WTC11 (cell line): Measurements from ENCODE around the gene DNAJC12.

ENCODE experiments used
- AR ChIP-seq: fragments of 250-450 bp; sonication (Bioruptor Pico); IDR thresholded peaks from 2 replicates; pipeline ENCODE4 v1.9.0; 2021; ENCODE audit warnings: mild to moderate bottlenecking
- CTCF ChIP-seq: fragments of 200-600 bp; IDR thresholded peaks from 2 replicates; pipeline ENCODE4 v1.8.0; 2022; ENCODE audit warnings: antibody characterized with exemption
- E2F4 ChIP-seq: sonication (generic); formaldehyde crosslinking; IDR thresholded peaks from 2 replicates; pipeline ENCODE4 v1.8.1; 2022; ENCODE audit warnings: low read depth, mild to moderate bottlenecking, moderate library complexity, missing genetic modification reagents, borderline replicate concordance
- ELF4 ChIP-seq: sonication (generic); formaldehyde crosslinking; IDR thresholded peaks from 2 replicates; pipeline ENCODE4 v1.8.1; 2022; ENCODE audit warnings: low read depth, mild to moderate bottlenecking, moderate library complexity, missing genetic modification reagents
- HMGA2 ChIP-seq: fragments of 250-450 bp; sonication (Bioruptor Pico); IDR thresholded peaks from 2 replicates; pipeline ENCODE4 v1.4.0; 2021; ENCODE audit warnings: mild to moderate bottlenecking, moderate library complexity
- RELA ChIP-seq: sonication (generic); formaldehyde crosslinking; IDR thresholded peaks from 2 replicates; pipeline ENCODE4 v1.8.1; 2022; ENCODE audit warnings: missing genetic modification reagents, mild to moderate bottlenecking, borderline replicate concordance

- TF ChIP-seq CTCF (no peak), RELA (CRISPR knock-in tag) (no peak), ELF4 (CRISPR knock-in tag) (no peak), HMGA2 (CRISPR knock-in tag) (no peak), E2F4 (CRISPR knock-in tag) (no peak), AR (CRISPR knock-in tag) (no peak)
Observed at GRCh38 chr10:67771200-67771599, 66.8 kb downstream of the DNAJC12 start.
